K562 (cell line): Measurements from ENCODE around the gene SSU72. TPM values are rescaled to one million over a fixed set of nuclear protein-coding genes. Genes with fewer than 3 reads are reported as not detected.

Experiments used
- ATAC-seq: fragments of 200-7000 bp; cut with Tn5 transposase; 3 replicates; pipeline ENCODE4 v1.9.1; 2020; ENCODE audit warnings: moderate library complexity
- BruUV-seq: library from RNA; stranded (reverse); fragments of 400-500 nt; replicated peaks from 2 replicates; lab custom pipeline; 2021; lab: Mats Ljungman, UMichigan
- CTCF ChIA-PET: fragments of 300-600 bp; formaldehyde crosslinking; extraction: SDS; loops from one replicate; lab custom pipeline; 2021; ENCODE audit warnings: low intra/inter-chr PET ratio; lab: Yijun Ruan, JAX
- POLR2A ChIA-PET: fragments of 300-600, 350-650 bp; sonication (Branson Sonifier 250); formaldehyde crosslinking; extraction: SDS; loops from one replicate; lab custom pipeline; 2021; ENCODE audit warnings: antibody characterized with exemption, inconsistent platforms; lab: Yijun Ruan, JAX
- DNase-seq, 4 experiments: peaks; one replicate each; pipeline versions ENCODE4 v3.0.0 to v3.0.0-alpha.2; 2011 to 2018; ENCODE audit warnings: low spot score in 3 of 4, mixed read lengths in 3 of 4; ENCODE audit errors: extremely low read depth in 1 of 4
- FAIRE-seq: peaks from 2 replicates; lab custom pipeline; 2011; peaks lifted over from hg19 to GRCh38; lab: Jason Lieb, UNC
- H2AFZ ChIP-seq: 2 replicates; pipeline ENCODE4 v1.6.0; 2011; ENCODE audit warnings: low read depth, low read length, control low read depth, inconsistent platforms
- H3K27ac ChIP-seq: fragments of 200-600 bp; 3 replicates; pipeline ENCODE4 v1.8.0; 2011; ENCODE audit warnings: low read depth, mild to moderate bottlenecking, control low read depth, inconsistent platforms, low read length, moderate library complexity, mixed read lengths; ENCODE audit errors: extremely low read depth
- H3K27me3 ChIP-seq, 2 experiments: fragments of 300-600 bp in 1 of 2; 2 replicates in 1 of 2; 3 replicates in 1 of 2; pipeline versions ENCODE4 v1.6.0 to v1.8.0; 2011; ENCODE audit warnings: inconsistent platforms in 2 of 2, low read length in 2 of 2, mild to moderate bottlenecking in 1 of 2, mixed read lengths in 1 of 2, moderate library complexity in 1 of 2; ENCODE audit not compliant: control insufficient read depth in 2 of 2, insufficient read depth in 2 of 2
- H3K36me3 ChIP-seq: fragments of 300-600 bp; 3 replicates; pipeline ENCODE4 v1.8.0; 2011; ENCODE audit warnings: mild to moderate bottlenecking, low read length, inconsistent platforms; ENCODE audit not compliant: control insufficient read depth, insufficient read depth
- H3K4me1 ChIP-seq, 2 experiments: fragments of 200-600 bp in 1 of 2; replicated peaks in 1 of 2; 2 replicates in 1 of 2; 3 replicates in 1 of 2; pipeline versions ENCODE4 v1.5.1 to v1.8.0; 2011; ENCODE audit warnings: inconsistent platforms in 2 of 2, low read length in 2 of 2, mild to moderate bottlenecking in 1 of 2, mixed read lengths in 1 of 2, moderate library complexity in 1 of 2; ENCODE audit not compliant: control insufficient read depth in 2 of 2, insufficient read depth in 2 of 2
- H3K4me2 ChIP-seq: 2 replicates; pipeline ENCODE4 v1.6.1; 2011; ENCODE audit warnings: low read length, control low read depth, inconsistent platforms, mixed read lengths; ENCODE audit not compliant: insufficient read depth
- H3K4me3 ChIP-seq: fragments of 200-600 bp; sonication (generic), shearing (Covaris generic); 2 replicates; pipeline ENCODE4 v1.5.1; 2016; ENCODE audit warnings: control low read depth, inconsistent platforms
- H3K79me2 ChIP-seq: fragments of 200-600 bp; 3 replicates; pipeline ENCODE4 v1.8.0; 2011; ENCODE audit warnings: low read length, inconsistent platforms; ENCODE audit not compliant: control insufficient read depth, insufficient read depth
- H3K9ac ChIP-seq, 2 experiments: 2 replicates each; pipeline versions ENCODE4 v1.6.0 to v1.6.1; 2011; ENCODE audit warnings: low read depth in 2 of 2, low read length in 2 of 2, control low read depth in 1 of 2, inconsistent platforms in 1 of 2, mild to moderate bottlenecking in 1 of 2, mixed read lengths in 1 of 2; ENCODE audit not compliant: insufficient read depth in 1 of 2
- H3K9me1 ChIP-seq: one replicate; pipeline ENCODE4 v1.6.0; 2011; ENCODE audit warnings: inconsistent platforms, mild to moderate bottlenecking, low read length, moderate library complexity; ENCODE audit not compliant: control insufficient read depth, insufficient read depth
- H3K9me3 ChIP-seq: replicated peaks from 2 replicates; pipeline ENCODE4 v1.5.1; 2011; ENCODE audit warnings: low read depth, low read length, inconsistent platforms; ENCODE audit not compliant: control insufficient read depth, insufficient read depth
- H4K20me1 ChIP-seq: replicated peaks from 2 replicates; pipeline ENCODE4 v1.6.1; 2011; ENCODE audit warnings: low read length, inconsistent platforms, mixed read lengths; ENCODE audit not compliant: control insufficient read depth, insufficient read depth
- AFF1 ChIP-seq, 2 experiments: fragments of 450-650 bp; IDR thresholded peaks; 2 replicates each; pipeline ENCODE4 v1.6.1; 2018; ENCODE audit warnings: mild to moderate bottlenecking in 2 of 2, low read depth in 1 of 2; ENCODE audit not compliant: partially characterized antibody in 2 of 2
- BHLHE40 ChIP-seq: IDR thresholded peaks from 2 replicates; pipeline ENCODE4 v1.6.1; 2011; ENCODE audit warnings: low read length, improper control_type of control experiment
- BRF1 ChIP-seq: IDR thresholded peaks from 3 replicates; pipeline ENCODE4 v1.6.1; 2011; ENCODE audit warnings: borderline replicate concordance, mild to moderate bottlenecking; ENCODE audit not compliant: insufficient read length; ENCODE audit errors: extremely low read depth
- CREB3 ChIP-seq: fragments of 450-650 bp; conservative IDR thresholded peaks from 2 replicates; pipeline ENCODE4 v1.6.1; 2016; ENCODE audit warnings: missing genetic modification characterization, low read depth, mild to moderate bottlenecking, missing compliant biosample characterization, moderate library complexity
- ESRRA ChIP-seq: fragments of 450-650 bp; IDR thresholded peaks from 2 replicates; pipeline ENCODE4 v1.6.1; 2014; ENCODE audit warnings: low read depth, mild to moderate bottlenecking, moderate library complexity, borderline replicate concordance
- ETV6 ChIP-seq, 3 experiments: fragments of 150-350 bp in 1 of 3; sonication (generic) in 1 of 3; formaldehyde crosslinking in 1 of 3; IDR thresholded peaks; 2 replicates each; pipeline versions ENCODE4 v1.6.1 to v1.8.0; 2014 to 2022; ENCODE audit warnings: borderline replicate concordance in 2 of 3, low read depth in 2 of 3, antibody characterized with exemption in 1 of 3, low read length in 1 of 3, mild to moderate bottlenecking in 1 of 3, missing genetic modification reagents in 1 of 3
- FUS ChIP-seq: fragments of 200-400 bp; formaldehyde crosslinking; optimal IDR thresholded peaks from 2 replicates; pipeline ENCODE3; 2017; ENCODE audit warnings: low read depth, low read length
- HNRNPLL ChIP-seq: fragments of 200-400 bp; formaldehyde crosslinking; IDR thresholded peaks from 2 replicates; pipeline ENCODE4 v1.6.1; 2017; ENCODE audit warnings: low read length, low read depth, mild to moderate bottlenecking; ENCODE audit not compliant: poor library complexity, severe bottlenecking
- KHSRP ChIP-seq: fragments of 450-650 bp; IDR thresholded peaks from 2 replicates; pipeline ENCODE4 v1.6.1; 2017
- PCBP2 ChIP-seq: fragments of 200-400 bp; formaldehyde crosslinking; IDR thresholded peaks from 2 replicates; pipeline ENCODE4 v1.6.1; 2018; ENCODE audit warnings: low read length, low read depth, mild to moderate bottlenecking, moderate library complexity; ENCODE audit not compliant: poor library complexity, severe bottlenecking
- PPARD ChIP-seq: fragments of 250-450 bp; sonication (Bioruptor Pico); IDR thresholded peaks from 2 replicates; pipeline ENCODE4 v1.8.0; 2022; ENCODE audit warnings: inconsistent platforms, mild to moderate bottlenecking, moderate library complexity
- TEAD4 ChIP-seq, 2 experiments: sonication (generic) in 1 of 2; formaldehyde crosslinking in 1 of 2; IDR thresholded peaks; 2 replicates each; pipeline versions ENCODE4 v1.6.1 to v1.8.0; 2012 to 2022; ENCODE audit warnings: borderline replicate concordance in 1 of 2, inconsistent platforms in 1 of 2, low read length in 1 of 2, mild to moderate bottlenecking in 1 of 2, missing genetic modification reagents in 1 of 2
- ZBTB34 ChIP-seq: fragments of 250-450 bp; sonication (Bioruptor Pico); IDR thresholded peaks from 2 replicates; pipeline ENCODE4 v1.8.0; 2021; ENCODE audit warnings: mild to moderate bottlenecking, moderate library complexity
- ZEB2 ChIP-seq: fragments of 450-650 bp; IDR thresholded peaks from 2 replicates; pipeline ENCODE4 v1.6.1; 2016
- ZNF212 ChIP-seq: fragments of 450-650 bp; formaldehyde crosslinking; IDR thresholded peaks from 2 replicates; pipeline ENCODE4 v1.4.0; 2020; ENCODE audit warnings: mild to moderate bottlenecking
- ZNF282 ChIP-seq: sonication (generic); formaldehyde crosslinking; IDR thresholded peaks from 2 replicates; pipeline ENCODE4 v1.8.1; 2023; ENCODE audit warnings: missing genetic modification reagents
- WGBS: fragments of 100-300 bp; shearing (Covaris generic); methylation state at CpG from one replicate; pipeline ENCODE4 v1.1.6; 2016; ENCODE audit warnings: low coverage, mixed read lengths; ENCODE audit not compliant: insufficient coverage; ENCODE audit errors: missing lambda C conversion rate; 5-methylcytosine and 5-hydroxymethylcytosine counted together
- in situ Hi-C: fragments of 300-500 bp; cut with MboI; formaldehyde crosslinking; loops from 4 replicates; pipeline ENCODE4 v1.15.0; 2018; ENCODE audit warnings: inconsistent platforms, mixed read lengths
- intact Hi-C: fragments of 100-400 bp; cut with micrococcal nuclease; formaldehyde crosslinking; loops from 2 replicates; pipeline ENCODE4 v1.14.2; 2022
- polyA plus RNA-seq, 8 experiments: library from polyadenylated mRNA; depleted of rRNA in 4 of 8; stranded (reverse) in 5 of 8; unstranded in 3 of 8; fragments of >200 nt; fragmentation: Nextera tagmentation in 2 of 8; fragmentation: Illumina TruSeq in 1 of 8; extraction: Ambion mirVana in 2 of 8; extraction: Trizol in 1 of 8; gene quantifications; 2 replicates each; pipeline versions ENCODE4 v1.2.1 to v1.2.3, GENCODE V29; 2011 to 2014; ENCODE audit warnings: inconsistent platforms in 1 of 8, missing spikeins in 1 of 8
- total RNA-seq, 7 experiments: library from RNA; depleted of rRNA in 6 of 7; stranded (reverse); fragments of >200 nt in 6 of 7; fragmentation: Illumina TruSeq in 2 of 7; extraction: Trizol in 2 of 7; gene quantifications; 2 replicates each; pipeline versions ENCODE4 v1.2.1 to v1.2.3, GENCODE V29; 2011 to 2021; ENCODE audit warnings: low replicate concordance in 1 of 7

Gene SSU72
- total and polyA plus RNA-seq, 9 of the 15 experiments (the other 6 are each of a cell fraction or from before 2014, with no cell fraction given), result 70.8 to 201 (median 94.6) TPM

GRCh38 chr1:1538989-1539309 is 35.7 kb downstream of the SSU72 start:
- H3K9ac ChIP-seq, result no peak overlapping the region
- POLR2A ChIA-PET, result no interaction called here
- H3K4me2 ChIP-seq, result no peak overlapping the region
- TF ChIP-seq CREB3 (tag), result no peak
- no peak for TF ChIP-seq HNRNPLL
- TF ChIP-seq ZEB2, result no peak
- TF ChIP-seq BRF1, result no peak
- TF ChIP-seq PPARD (CRISPR knock-in tag), result no peak
- no peak for TF ChIP-seq FUS
- no peak for TF ChIP-seq ZNF212 (CRISPR knock-in tag)
- no peak for TF ChIP-seq PCBP2
- no peak for TF ChIP-seq TEAD4 (IDR thresholded peaks at IDR 0.05; ENCODE audit: low read length)
- TF ChIP-seq TEAD4 (CRISPR knock-in tag; IDR thresholded peaks at IDR 0.05; ENCODE audit: borderline replicate concordance), result no peak
- TF ChIP-seq ETV6 (IDR thresholded peaks at IDR 0.05; ENCODE audit: borderline replicate concordance in 1 of 2, low read depth in 2 of 2, low read length in 1 of 2), result no peak
- no peak for TF ChIP-seq ETV6 (CRISPR knock-in tag; IDR thresholded peaks at IDR 0.05; ENCODE audit: borderline replicate concordance)
- no peak for TF ChIP-seq AFF1 (IDR thresholded peaks at IDR 0.05; ENCODE audit: low read depth in 1 of 2, partially characterized antibody in 2 of 2)
- no peak for TF ChIP-seq ESRRA
- no peak for TF ChIP-seq ZNF282
- TF ChIP-seq BHLHE40, result no peak
- TF ChIP-seq ZBTB34 (CRISPR knock-in tag), result no peak
- TF ChIP-seq KHSRP, result no peak

More at GRCh38 chr1:1538989-1539309, 35.7 kb downstream of the SSU72 start:
- no peak overlapping the region for H2AFZ ChIP-seq
- CTCF ChIA-PET, result no interaction called here
- no peaks in the 10 kb centered on the region for H3K27me3 ChIP-seq
- no peaks in the 10 kb centered on the region for H3K9me1 ChIP-seq
- intact Hi-C loops (no loop called here), in situ Hi-C loops (no loop called here)
- no peaks in the 10 kb centered on the region for H3K79me2 ChIP-seq
- no peak overlapping the region for H3K4me3 ChIP-seq
- no peak overlapping the region for H3K27ac ChIP-seq
- no TSS peak for BruUV-seq
- peaks cover 56% of the 10 kb centered on the region for H3K36me3 ChIP-seq
- ATAC-seq (no peak), FAIRE-seq (no peak), DNase-seq (no peak)
- H3K9me3 ChIP-seq, result no peaks in the 10 kb centered on the region; the same call in 1 of the 2 replicates
- no peaks in the 10 kb centered on the region for H4K20me1 ChIP-seq
- H3K4me1 ChIP-seq, result peaks cover 0 to 57% of the 10 kb centered on the region in 2 experiments; a peak in 2 of 5 replicates
- WGBS, result 97% methylated on average over 18 of the region's 18 CpGs
